ENCODE results near the gene EDEM1. TPM values are rescaled to one million over a fixed set of nuclear protein-coding genes. Genes with fewer than 3 reads are reported as not detected.
"Not testable (repeated sequence)": the region's sequence is repeated elsewhere in the genome, so short reads cannot be mapped to it uniquely, and the experiment has no call there.

EDEM1 gene
- total and polyA plus RNA-seq, 3 donors from 2014 or later, result 28.6 to 33.5 (median 30.3) TPM

GRCh38 chr3:5141760-5142159, 45.7 kb upstream of the EDEM1 start:
- no peak for TF ChIP-seq CTCF (IDR thresholded peaks at IDR 0.05)
- no peak for TF ChIP-seq POLR2A (IDR thresholded peaks at IDR 0.05)
- H3K4me1 ChIP-seq, result peaks cover 16% of the 10 kb centered on the region
- H3K27ac ChIP-seq, result no peak overlapping the region
- whole genome bisulfite sequencing, 2 donors, result 91 to 98% methylated on average over 4 of the region's 4 CpGs
- intact Hi-C loops (cut with DNase I; ENCODE audit: low total_unique reads), result no loop called here
- H3K36me3 ChIP-seq (ENCODE audit: low read depth, missing control alignments), result no peaks in the 10 kb centered on the region
- DNase-seq, result no peak
- H3K27me3 ChIP-seq, result no peaks in the 10 kb centered on the region
- H3K4me3 ChIP-seq, result no peak overlapping the region
- H3K9me3 ChIP-seq, result no peaks in the 10 kb centered on the region

- Histone ChIP-seq H3K27me3 (no peaks in the 10 kb centered on the region), H3K4me3 (no peak overlapping the region), H3K4me1 (peaks cover 11% of the 10 kb centered on the region), H3K27ac (no peak overlapping the region), H3K36me3 (ENCODE audit: low read depth, missing control alignments) (no peaks in the 10 kb centered on the region), H3K9me3 (no peaks in the 10 kb centered on the region)
- TF ChIP-seq CTCF (IDR thresholded peaks at IDR 0.05) (no peak), POLR2A (IDR thresholded peaks at IDR 0.05) (no peak)
- 97 to 99% methylated on average over 4 of the region's 4 CpGs for WGBS, 2 donors
- intact Hi-C loops (cut with DNase I; ENCODE audit: low total_unique reads), result no loop called here
- DNase-seq, result no peak
Observed at GRCh38 chr3:5143464-5143863, 44.0 kb upstream of the EDEM1 start.

GRCh38 chr3:5144316-5144994, 43.1 kb upstream of the EDEM1 start:
- no peak for DNase-seq
- intact Hi-C loops (cut with DNase I; ENCODE audit: low total_unique reads), result no loop called here
- no peaks in the 10 kb centered on the region for H3K27me3 ChIP-seq
- H3K9me3 ChIP-seq, result no peaks in the 10 kb centered on the region
- 85 to 90% methylated on average over 5 of the region's 5 CpGs for WGBS, 2 donors
- H3K27ac ChIP-seq, result no peak overlapping the region
- H3K4me1 ChIP-seq, result peaks cover under 1% of the 10 kb centered on the region
- no peaks in the 10 kb centered on the region for H3K36me3 ChIP-seq (ENCODE audit: low read depth, missing control alignments)
- no peak for TF ChIP-seq CTCF (IDR thresholded peaks at IDR 0.05)
- no peak for TF ChIP-seq POLR2A (IDR thresholded peaks at IDR 0.05)
- no peak overlapping the region for H3K4me3 ChIP-seq

GRCh38 chr3:5145120-5145519, 42.4 kb upstream of the EDEM1 start:
- H3K27ac ChIP-seq, result no peak overlapping the region
- no peaks in the 10 kb centered on the region for H3K9me3 ChIP-seq
- WGBS, 2 donors, result 84 to 87% methylated on average over 5 of the region's 5 CpGs
- no peaks in the 10 kb centered on the region for H3K27me3 ChIP-seq
- TF ChIP-seq POLR2A (IDR thresholded peaks at IDR 0.05), result no peak
- no peak for TF ChIP-seq CTCF (IDR thresholded peaks at IDR 0.05)
- no peaks in the 10 kb centered on the region for H3K4me1 ChIP-seq
- H3K36me3 ChIP-seq (ENCODE audit: low read depth, missing control alignments), result no peaks in the 10 kb centered on the region
- intact Hi-C loops (cut with DNase I; ENCODE audit: low total_unique reads), result no loop called here
- no peak overlapping the region for H3K4me3 ChIP-seq
- no peak for DNase-seq

- H3K27me3 ChIP-seq; H3K36me3 ChIP-seq (ENCODE audit: low read depth, missing control alignments); H3K4me1 ChIP-seq; intact Hi-C loops (cut with DNase I; ENCODE audit: low total_unique reads); H3K27ac ChIP-seq; DNase-seq; H3K9me3 ChIP-seq; H3K4me3 ChIP-seq: not testable (repeated sequence)
- 97 to 100% methylated on average over 5 of the region's 5 CpGs for WGBS, 2 donors
Observed at GRCh38 chr3:5147152-5147551, 40.4 kb upstream of the EDEM1 start.

Measured in testis (tissue), 3 donors.